CD4-positive, alpha-beta T cell treated with Interleukin-1 beta for 1 hour (primary cell): Measurements from ENCODE around the gene PPP1R15B.
"Not testable (repeated sequence)": the region's sequence is repeated elsewhere in the genome, so short reads cannot be mapped to it uniquely, and the experiment has no call there.

Source experiments
- DNase-seq, 2 donors: peaks; one replicate each; pipeline ENCODE4 v3.0.0-alpha.2; 2020 to 2022

Gene PPP1R15B

DNA sequence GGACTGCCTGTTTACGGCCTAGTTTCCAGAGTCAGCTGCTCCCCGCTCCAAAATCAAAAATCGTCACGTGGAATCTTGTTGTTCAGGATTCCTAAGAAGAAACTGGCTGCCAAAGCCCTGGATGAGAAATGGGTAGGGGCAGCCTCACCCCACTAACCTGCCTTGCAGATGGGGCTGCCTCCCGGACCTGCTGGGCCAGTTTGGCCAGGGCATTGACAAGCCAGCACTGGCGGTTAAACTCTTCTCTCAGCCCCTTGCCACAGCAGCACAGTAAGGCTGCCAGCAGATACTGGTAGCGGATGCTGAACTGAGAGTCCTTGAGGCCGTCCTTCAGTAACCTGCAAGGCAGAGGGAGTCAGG is 31.6 kb upstream of the PPP1R15B start:
- no peak for DNase-seq

DNA sequence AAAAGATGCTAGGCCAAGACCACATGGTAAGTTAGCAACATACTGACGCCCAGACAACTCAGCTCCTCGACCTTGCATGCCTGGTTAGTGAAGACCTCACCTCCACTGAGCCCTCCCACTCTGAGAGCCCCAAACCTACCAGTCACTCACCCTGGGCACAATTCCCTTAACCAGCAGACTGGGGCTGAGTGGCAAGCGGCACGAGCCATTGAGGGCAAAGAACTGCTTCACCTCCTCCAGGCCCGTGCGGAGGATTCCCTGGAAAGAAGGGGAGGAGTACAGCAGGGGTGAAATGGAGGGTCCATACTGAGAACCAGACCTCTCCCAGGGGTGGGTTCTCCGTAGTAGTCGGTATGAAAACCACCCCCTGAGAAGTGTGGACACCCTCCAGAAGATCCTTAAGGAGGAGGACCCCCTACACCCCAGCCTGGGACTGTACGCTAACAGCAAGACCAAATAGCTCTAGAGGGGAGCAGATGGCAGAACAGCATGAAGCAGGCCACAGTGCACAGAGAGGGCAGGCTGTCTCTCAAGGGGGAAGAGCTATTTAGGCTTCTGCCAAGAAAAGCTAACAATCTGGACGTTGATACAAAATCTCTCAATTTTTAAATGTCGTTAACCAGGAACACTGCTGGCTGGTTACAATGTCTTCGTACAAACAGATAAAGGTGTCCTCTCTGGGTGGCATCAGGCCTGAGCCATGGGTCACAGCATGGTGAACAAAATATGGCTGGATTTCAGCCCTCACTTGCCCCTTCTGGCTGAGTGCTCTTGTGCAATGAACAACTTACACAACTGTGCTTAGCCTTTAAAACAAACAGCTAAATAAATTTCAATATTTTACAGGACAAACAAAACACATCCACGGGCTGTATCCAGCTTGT is 31.0 kb upstream of the PPP1R15B start:
- no peak for DNase-seq

DNA sequence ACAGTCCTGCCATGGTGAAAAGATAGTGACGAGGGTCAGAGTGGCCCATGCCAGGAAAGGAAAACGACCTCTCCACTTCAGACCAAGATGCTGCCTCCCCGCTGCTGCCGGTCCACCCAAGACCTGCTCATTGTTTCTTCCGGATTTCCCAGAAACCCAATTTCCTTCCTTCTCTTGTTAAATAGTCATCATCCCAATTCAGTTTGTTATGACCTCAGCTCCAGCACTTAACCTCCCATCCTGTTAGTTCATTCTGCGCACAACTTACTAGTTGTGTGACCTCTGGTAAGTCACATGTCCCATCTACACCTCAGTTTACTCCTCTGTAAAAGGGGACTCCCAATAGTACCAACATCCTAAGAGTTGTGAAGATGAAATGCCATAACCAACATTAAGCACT is 29.9 kb upstream of the PPP1R15B start:
- no peak for DNase-seq

DNA sequence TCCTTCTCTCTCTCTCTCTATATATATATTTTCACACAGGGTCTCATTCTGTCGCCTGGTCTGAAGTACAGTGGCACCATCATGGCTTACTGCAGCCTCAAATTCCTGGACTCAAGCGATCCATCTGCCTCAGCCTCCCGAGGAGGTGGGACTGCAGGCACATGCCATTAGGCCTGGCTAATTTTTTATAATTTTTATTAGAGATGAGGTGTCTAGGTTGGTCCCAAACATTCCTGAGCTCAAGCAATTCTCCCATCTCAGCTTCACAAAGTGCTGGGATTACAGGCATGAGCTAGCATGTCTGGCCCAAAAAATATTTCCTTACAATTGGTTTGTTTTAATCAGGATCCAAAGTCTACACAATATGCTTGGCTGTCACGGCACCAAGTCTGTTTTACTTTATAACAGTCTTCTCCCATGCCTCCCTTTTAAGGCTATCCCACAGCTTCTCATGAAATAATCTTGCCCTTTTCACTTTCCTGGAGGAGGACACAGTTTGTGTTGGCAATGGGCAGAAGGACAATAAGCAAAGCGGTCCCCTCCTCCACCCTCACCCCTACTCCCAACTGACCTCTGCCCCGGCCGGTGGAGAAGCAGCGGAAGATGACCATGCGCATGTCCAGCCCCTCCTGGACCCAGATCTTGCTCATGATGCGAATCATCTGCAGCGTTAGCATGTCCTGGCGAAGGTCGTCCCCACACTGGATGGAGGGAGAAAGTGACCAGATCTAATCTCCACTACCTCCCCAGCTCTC is 28.2 kb upstream of the PPP1R15B start:
- no peak for DNase-seq

DNA sequence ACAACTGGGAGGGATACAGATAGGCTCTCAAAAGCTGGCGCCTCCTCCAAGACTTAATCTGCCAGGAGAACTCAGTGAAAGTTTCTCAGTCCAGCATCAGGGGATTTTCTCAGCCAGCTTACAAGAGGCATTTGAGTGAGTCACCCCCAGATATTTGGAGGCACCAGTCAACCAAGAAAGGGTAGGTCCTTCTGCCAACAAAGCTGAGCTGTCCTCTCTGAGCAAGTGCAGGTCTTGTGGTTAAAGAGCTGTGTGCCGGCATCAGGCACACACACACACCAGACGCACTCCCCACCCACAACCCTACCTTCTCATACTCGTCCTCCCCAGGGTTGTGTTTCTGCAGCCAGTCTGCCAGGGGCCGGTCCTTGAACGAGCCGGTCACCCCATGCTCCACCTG is 27.0 kb upstream of the PPP1R15B start:
- no peak for DNase-seq

DNA sequence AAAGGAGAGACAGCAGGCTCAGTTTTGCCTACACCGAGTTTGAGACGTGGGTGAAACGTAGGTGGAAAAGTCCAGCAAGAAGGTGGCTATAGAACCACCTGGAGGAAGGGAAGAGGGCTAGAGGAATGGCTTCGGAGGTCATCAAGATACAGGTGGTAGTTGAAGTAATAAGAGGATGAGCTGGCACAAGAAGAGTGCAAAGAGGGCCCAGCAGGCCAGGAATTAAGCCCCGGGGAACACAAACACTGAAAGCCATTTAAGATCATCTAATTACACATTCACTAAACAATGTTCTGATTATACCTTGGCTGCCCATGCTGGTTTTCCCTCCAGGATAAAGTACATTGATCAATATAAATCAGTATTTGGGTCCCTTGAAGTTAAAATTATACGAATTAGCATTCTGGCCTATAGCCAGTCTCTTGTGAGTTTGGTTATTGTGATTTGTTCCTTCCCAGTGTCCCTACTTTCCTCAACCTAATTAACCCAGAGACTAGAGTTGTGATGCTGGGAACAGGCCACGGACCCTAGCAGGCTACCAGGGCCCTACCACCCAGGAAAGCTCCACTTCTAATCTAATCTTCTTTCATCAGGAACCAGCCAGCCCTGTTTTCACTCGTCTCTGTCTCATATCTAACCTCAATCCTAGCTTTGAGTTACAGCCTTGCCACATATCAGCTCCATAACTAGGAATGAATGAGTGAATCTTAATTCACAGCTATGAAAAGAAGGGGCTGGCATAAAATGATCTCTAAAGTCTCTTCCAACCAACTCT is 26.4 kb upstream of the PPP1R15B start:
- DNase-seq, result no peak

DNA sequence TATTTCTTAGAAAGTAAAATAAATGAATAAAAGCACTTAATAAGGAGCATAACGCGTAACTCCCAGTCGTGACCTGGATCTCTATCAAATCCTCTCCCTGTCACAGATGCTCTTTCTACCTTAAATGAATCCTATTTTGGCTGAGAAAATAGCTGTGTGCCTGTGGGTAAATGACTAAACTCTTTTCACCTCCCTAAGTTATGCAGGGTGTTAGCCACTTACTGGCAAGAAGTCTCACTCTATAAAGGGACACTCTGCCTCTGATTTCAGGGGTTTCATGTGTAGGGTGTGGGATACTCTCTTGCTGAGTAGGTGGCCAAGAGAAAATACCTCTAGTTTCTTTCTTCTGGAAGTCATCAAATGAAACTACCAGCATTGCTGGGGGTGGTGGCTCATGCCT is 24.3 kb upstream of the PPP1R15B start:
- no peak for DNase-seq

DNA sequence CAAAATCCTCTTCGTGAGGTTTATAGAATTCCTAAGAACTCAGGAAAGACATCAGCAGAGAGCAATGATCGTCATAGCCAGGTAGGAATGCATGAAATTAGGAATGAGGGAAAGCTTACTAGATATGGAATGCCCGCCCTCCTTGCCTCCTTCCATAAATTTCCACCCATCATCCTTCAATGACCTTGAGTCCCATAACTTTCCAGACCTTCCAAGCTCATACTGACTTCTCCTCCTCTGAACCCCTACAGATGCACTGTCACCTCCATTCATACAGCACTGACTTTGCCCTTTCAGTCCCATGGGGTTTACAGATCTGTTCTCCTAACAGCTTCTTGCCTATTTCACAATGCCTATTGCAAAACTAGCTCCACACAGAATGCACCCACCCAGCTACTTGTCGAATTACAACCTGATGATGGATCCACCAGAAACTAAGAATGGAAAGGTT is 23.8 kb upstream of the PPP1R15B start:
- DNase-seq, result no peak

DNA sequence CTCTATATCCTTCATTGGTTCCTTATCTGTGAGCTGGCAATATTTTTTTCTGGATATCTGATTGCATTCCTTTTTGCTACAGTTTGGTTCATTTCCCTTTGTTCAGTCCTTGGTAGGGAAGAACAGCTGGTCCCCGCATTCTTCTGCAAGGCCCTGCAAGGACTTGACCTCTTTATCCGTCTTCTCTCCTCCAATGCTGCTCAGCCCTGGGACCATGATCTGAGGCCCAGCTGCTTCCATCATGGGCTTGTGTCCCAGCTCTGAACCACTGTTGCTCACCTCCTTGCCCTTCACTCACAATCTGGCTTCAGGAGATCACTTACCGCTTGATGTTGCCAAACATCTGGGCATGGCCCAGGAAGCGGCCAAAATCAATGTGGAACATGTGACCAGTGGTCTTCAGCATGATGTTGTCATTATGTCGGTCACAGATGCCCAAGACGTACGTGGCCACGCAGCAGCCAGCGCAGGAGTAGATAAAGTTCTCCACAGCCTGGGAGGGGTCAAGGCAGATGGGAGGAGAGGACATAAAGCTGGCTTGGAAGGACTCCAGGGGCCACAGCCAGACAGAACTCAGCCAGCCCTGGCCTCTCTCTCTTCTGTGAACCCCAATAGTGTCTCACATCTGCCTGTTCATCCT is 22.6 kb upstream of the PPP1R15B start:
- DNase-seq, result no peak

DNA sequence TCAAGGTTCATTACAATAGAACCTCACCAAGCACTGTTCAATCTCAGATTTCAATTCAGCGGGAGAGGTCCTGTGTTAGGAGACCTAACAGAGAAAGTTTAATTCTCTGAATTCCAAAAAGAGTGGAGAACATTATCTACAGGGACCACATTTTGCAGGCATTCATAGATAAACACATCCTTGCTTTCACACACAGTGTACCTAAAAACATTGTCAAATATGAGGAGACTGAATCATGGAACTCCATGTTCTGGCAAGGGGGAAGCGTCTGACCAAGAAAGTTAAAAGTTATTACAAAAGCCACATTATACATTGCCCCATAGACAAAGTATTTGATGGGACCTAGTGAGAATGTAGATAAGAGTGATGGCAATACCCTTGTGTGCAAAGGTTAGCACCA is 21.1 kb upstream of the PPP1R15B start:
- DNase-seq, result no peak

DNA sequence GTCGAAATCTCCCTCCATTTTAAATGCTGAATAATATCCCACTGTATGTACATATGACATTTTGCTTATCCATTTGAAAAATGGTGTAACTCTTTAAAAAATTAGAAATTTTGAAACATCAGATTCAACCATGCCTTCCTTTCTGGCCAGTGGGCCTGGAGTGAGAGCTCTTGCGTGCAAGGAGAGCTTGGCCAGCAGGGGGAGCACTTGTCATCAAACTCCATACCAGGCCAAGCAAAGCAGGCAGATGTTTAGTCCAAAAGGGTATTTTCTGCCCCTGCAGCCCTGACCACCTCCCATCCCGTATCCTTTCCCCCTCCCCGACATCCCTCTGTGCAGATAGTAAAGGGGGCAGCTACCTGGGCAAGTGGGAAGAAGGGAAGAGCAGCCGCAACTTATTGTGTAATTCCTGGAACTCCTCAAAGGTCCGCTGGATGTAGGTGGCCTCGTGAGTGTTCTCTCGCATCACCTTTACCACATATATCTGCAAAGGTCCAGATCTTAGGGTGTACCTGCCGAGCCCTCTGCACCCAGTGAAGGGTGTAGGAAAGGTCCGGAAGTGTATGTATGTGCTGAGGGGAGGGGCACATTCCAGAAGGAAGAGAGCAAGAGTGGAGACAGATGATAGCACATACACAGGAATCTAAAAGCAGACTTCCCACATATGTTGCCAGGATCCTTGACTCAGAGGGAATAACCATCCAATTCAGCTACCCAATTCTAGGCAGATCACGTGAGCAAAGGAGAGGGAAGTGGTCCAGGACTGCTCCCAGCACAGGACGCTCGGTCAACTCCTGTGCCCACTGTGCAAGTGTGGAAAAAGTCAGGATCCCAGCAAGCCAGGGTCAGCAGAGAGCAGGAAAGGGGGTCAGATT is 19.9 kb upstream of the PPP1R15B start:
- DNase-seq, result peak; percentile 76 to 78

DNA sequence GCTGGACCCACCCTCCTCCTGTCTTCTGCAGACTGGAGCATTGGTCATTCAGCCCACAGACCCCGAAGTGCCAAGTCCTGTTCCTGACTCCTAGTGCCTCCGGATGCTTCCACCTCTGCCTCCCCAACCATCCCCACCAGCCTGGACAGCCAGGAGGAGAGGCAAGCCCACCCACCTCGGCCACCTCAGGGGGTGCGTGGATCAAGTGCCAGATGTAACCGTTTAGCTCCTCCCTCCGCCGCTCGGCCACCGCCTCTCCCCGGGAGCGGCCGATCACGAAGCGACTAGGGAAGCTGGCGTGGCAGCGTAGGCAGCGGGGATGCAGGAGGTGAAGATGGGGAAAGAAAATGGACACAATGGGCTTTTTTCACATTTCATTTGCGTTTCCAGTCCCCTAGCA is 18.1 kb upstream of the PPP1R15B start:
- DNase-seq, result no peak

DNA sequence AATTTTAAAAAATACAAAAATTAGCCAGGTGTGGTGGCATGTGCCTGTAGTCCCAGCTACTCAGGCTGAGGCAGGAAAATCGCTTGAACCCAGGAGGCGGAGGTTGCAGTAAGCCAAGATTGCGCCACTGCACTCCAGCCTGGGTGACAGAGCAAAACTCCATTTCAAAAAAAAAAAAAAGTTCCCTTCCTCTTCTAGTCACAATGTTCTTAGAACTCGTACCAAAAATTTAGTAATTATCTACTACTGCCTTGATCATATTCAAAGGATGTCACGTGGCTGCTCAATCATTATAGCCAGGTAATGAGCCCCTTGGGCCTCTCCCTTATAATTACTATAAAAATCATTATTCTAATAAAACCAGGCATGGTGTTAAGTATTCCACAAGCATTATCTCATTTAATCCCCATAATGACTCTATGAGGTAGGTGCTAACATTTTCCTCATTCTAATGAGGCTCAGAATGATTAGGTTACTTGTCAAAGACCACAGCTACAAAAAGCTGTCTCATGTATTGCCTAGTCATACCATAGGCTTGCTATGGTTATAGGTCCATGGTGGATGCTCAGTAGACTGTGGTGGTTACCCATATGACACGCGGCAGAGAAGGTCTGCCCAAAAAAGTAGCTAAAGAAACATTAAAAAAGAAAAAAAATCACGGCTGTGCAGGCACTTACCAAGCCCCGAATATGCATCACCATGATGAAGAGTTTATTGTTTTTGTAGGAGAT is 15.5 kb upstream of the PPP1R15B start:
- no peak for DNase-seq

DNA sequence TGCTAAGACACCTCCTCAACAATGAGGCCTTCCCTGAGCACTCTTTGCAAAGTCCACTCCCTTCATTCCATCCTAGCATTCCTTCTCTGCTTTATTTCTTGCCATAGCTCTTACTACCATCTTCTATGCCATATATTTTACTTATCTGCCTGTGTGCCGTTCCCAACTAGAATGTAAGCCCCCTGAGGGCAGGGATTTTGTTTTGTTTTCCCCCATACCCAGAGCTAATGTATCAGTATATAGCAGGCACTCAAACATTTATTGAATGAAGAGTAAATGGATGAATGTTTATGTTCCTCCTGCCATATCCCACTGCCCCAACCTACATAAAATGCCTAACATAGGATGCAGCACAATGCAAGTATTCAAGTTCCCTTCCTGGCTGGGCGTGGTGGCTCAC is 14.9 kb upstream of the PPP1R15B start:
- no peak for DNase-seq

DNA sequence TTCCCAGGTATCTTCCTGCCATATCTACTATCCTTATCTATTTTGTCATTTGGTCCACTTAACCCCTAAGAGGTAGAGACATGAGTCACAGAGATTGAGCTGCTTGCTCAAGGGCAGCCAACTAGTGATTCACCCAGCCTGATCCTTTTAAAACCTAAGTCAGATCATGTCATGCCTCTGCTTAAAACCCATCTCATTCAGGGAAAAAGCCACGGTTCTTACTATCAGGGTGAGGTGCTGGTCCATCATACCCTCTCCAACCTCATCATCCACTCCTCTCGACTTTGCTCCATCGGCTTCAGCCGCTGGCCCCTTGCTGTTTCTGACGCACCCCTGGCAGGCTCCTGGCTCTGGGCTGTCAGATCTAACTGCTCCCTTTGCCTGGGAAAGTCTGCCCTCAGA is 14.4 kb upstream of the PPP1R15B start:
- no peak for DNase-seq

DNA sequence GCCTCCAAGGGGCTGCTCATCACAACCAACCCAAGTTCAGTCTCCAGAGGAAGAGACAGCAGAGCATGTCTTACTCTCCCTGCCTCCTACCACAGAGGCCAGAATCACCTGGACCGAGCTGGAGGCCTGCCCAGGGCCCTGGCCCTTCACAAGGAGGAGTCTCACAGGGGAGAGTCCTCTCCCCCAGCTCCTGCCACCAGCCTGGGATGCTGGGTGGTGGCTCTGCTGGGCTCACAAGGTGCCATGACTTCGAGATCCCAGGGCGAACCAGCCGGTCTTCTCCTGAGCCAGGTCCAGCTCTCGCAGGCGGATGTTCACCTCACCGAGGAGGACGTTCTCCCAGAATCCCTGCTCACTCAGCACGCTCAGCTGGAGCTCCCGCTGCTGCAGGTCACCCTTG is 13.0 kb upstream of the PPP1R15B start:
- DNase-seq, result no peak

DNA sequence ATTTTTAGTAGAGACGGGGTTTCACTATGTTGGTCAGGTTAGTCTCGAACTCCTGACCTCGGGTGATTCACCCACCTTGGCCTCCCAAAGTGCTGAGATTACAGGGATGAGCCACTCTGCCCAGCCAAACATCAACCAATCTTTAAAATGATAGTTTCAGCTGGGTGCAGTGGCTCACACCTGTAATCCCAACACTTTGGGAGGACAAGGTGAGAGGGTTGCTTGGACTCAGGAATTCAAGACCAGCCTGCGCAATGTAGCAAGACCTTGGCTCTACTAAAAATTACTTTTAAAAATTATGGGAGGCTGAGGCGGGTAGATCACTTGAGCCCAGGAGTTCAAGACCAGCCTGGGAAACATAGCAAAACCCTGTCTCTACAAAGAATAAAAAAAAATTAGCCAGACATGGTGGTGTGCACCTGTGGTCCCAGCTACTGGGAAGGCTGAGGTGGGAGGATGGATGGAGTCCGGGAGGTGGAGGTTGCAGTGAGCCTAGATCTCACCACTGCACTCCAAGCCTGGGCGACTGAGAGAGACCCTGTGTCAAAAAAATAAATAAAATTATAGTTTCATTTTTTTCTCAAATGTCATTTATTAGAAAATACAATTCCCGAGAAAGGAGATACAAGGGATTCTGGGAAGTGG is 10.6 kb upstream of the PPP1R15B start:
- DNase-seq, result not testable (repeated sequence)

DNA sequence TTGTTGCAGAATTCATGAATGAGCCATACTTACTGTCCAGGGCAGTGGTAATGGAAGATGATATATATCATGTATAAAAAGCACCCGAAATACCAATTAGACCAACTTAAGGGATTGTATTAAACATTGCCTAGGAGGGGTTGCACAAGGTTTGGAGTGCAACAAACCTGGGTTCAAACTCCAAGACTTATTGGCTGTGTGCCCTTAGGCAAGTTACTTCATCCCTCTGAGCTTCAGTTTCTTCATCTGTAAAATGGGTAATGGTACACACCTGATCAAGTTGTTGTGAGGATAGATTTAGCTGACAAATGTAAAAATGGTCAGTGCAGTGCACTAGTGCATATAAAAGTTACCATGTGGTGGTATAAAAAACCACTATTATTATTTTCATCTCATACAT is 9.8 kb upstream of the PPP1R15B start:
- no peak for DNase-seq

DNA sequence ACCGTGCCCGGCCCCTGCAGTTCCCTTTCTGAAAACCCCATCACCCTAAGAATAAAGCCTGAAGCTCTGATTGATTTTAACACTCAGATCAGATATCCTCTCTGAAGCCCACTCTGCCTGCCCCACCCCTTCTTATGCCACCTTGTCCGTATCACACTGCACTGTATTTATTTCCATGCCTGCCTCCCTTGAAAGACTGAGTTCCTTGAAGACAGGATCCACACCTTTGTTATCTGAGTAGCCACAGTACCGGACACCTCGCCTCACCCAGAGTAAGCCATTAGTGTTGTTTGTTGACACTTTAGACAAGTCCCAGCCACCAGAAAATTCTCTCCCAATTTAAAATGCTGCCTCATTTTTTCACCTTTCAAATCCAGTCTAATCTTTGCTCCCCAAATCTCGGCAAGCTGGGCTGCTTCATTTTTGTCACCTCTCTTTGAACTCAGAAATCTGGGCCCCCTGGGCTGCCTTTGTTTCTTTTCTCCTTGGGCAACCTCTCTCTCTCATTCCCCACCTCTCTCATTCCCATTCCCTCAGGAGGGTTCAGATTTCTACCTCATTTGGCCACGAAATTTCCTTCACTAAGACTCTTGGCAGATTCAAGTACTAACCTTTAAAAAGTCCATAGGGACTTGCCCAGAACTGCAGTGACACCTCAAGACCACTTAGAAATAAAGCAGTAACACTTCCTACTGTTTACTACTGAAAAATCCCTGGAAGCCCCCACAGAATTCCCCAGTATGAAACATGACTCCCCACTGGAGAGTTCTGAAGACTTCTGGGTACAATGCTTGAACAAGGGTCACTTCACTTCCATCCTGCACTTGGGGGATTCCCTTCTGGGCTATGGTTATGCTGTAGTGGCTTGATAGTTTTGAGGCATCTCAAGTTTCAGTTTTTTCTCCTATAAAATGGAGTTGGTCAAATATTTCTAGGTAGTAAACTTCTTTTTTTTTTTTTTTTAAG is 8.7 kb upstream of the PPP1R15B start:
- DNase-seq, result no peak

DNA sequence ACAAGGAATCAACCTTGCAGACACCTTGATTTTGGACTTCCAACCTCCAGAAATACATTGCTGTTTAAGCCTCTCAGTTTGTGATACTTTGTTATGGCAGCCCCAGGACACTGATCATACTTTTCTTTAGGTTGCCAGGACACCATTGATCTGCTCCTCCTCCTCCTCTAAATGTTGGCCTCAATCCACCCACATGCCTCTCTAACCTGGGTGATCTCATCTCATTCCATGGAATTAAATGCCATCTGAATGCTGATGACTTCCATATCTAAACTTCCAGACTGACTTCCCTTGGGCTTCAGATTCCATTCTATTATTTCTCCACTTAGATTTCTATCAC is 7.4 kb upstream of the PPP1R15B start:
- no peak for DNase-seq
